GM23248 (cell line): Measurements from ENCODE around the gene KIAA1210. TPM values are rescaled to one million over a fixed set of nuclear protein-coding genes. Genes with fewer than 3 reads are reported as not detected.

ENCODE experiments used
- DNase-seq: peaks from one replicate; pipeline ENCODE4 v3.0.0-alpha.2; 2015
- H2AFZ ChIP-seq: fragments of 200-600 bp; sonication (generic); 2 replicates; pipeline ENCODE4 v1.6.1; 2016; ENCODE audit warnings: antibody characterized with exemption
- H3F3A ChIP-seq: fragments of 200-600 bp; sonication (generic); 2 replicates; pipeline ENCODE4 v1.6.1; 2016; ENCODE audit warnings: mild to moderate bottlenecking, antibody characterized with exemption, mixed run types; ENCODE audit not compliant: insufficient read depth
- H3K27ac ChIP-seq: fragments of 200-600 bp; sonication (generic); 2 replicates; pipeline ENCODE4 v1.5.1; 2016; ENCODE audit warnings: mild to moderate bottlenecking
- H3K27me3 ChIP-seq: fragments of 200-600 bp; sonication (generic); replicated peaks from 2 replicates; pipeline ENCODE4 v1.6.1; 2016; ENCODE audit warnings: mild to moderate bottlenecking; ENCODE audit not compliant: insufficient read depth
- H3K36me3 ChIP-seq: fragments of 200-600 bp; sonication (generic); 2 replicates; pipeline ENCODE4 v1.6.1; 2016; ENCODE audit warnings: low read depth, mild to moderate bottlenecking
- H3K4me1 ChIP-seq: fragments of 200-600 bp; sonication (generic); 2 replicates; pipeline ENCODE4 v1.6.1; 2016; ENCODE audit warnings: mild to moderate bottlenecking; ENCODE audit not compliant: insufficient read depth
- H3K4me2 ChIP-seq: fragments of 200-600 bp; sonication (generic); one replicate; pipeline ENCODE4 v1.6.1; 2016; ENCODE audit warnings: mild to moderate bottlenecking; ENCODE audit not compliant: unreplicated experiment
- H3K4me3 ChIP-seq: fragments of 200-600 bp; sonication (generic); 2 replicates; pipeline ENCODE4 v1.5.1; 2016; ENCODE audit warnings: mild to moderate bottlenecking
- H3K79me2 ChIP-seq: fragments of 200-600 bp; sonication (generic); 2 replicates; pipeline ENCODE4 v1.6.1; 2016; ENCODE audit warnings: mild to moderate bottlenecking; ENCODE audit not compliant: insufficient read depth
- H3K9ac ChIP-seq: fragments of 200-600 bp; sonication (generic); 2 replicates; pipeline ENCODE4 v1.6.1; 2016; ENCODE audit warnings: mild to moderate bottlenecking
- H3K9me2 ChIP-seq: fragments of 200-600 bp; sonication (generic); 2 replicates; pipeline ENCODE4 v1.6.1; 2016; ENCODE audit warnings: mixed run types, mild to moderate bottlenecking, moderate library complexity; ENCODE audit not compliant: insufficient read depth
- H3K9me3 ChIP-seq: fragments of 200-600 bp; sonication (generic); one replicate; pipeline ENCODE4 v1.6.1; 2017; ENCODE audit warnings: low read depth
- H4K20me1 ChIP-seq: fragments of 200-600 bp; sonication (generic); 2 replicates; pipeline ENCODE4 v1.6.0; 2016; ENCODE audit not compliant: insufficient read depth
- EZH2 ChIP-seq: fragments of 200-600 bp; sonication (generic); IDR thresholded peaks from 2 replicates; pipeline ENCODE4 v1.6.1; 2018; ENCODE audit warnings: antibody characterized with exemption, mild to moderate bottlenecking; ENCODE audit not compliant: insufficient read depth, poor library complexity, severe bottlenecking
- EZH2phosphoT487 ChIP-seq: fragments of 200-600 bp; sonication (generic); IDR thresholded peaks from 2 replicates; pipeline ENCODE4 v1.6.1; 2018; ENCODE audit warnings: antibody characterized with exemption, moderate library complexity, mild to moderate bottlenecking, low read depth; ENCODE audit not compliant: insufficient read depth
- WGBS, 2 experiments: methylation state at CpG; one replicate each; pipeline ENCODE4 v1.1.6; 2015 to 2017; ENCODE audit warnings: low lambda C conversion rate in 2 of 2, low coverage in 1 of 2; ENCODE audit errors: missing lambda C conversion rate in 2 of 2; 5-methylcytosine and 5-hydroxymethylcytosine counted together
- in situ Hi-C: fragments of 300-500 bp; cut with MboI; formaldehyde crosslinking; loops from 2 replicates; pipeline ENCODE4 v1.15.0; 2020
- polyA plus RNA-seq: library from polyadenylated mRNA; unstranded; fragments of >200 nt; fragmentation: Nextera tagmentation; extraction: Ambion mirVana; gene quantifications from 2 replicates; pipeline ENCODE4 v1.2.1, GENCODE V29; 2016
- total RNA-seq: library from RNA; depleted of rRNA; stranded (reverse); fragments of >200 nt; shearing (Covaris generic); gene quantifications from 2 replicates; pipeline ENCODE4 v1.2.3, GENCODE V29; 2014

KIAA1210 gene
- total and polyA plus RNA-seq, 2 experiments from 2014 or later, result not detected

- no peak for TF ChIP-seq EZH2phosphoT487
- no peak for TF ChIP-seq EZH2
- H3K27me3 ChIP-seq, result peaks cover 5% of the 10 kb centered on the region; the same call in 1 of the 2 replicates
- H3K79me2 ChIP-seq, result no peaks in the 10 kb centered on the region
- WGBS, 2 experiments, result 38 to 53% methylated on average over 1 of the region's 1 CpG
- H3K27ac ChIP-seq, result no peak overlapping the region
- peaks cover 1% of the 10 kb centered on the region; the same call in 1 of the 2 replicates for H3K4me1 ChIP-seq
- in situ Hi-C loops, result no loop called here
- no peaks in the 10 kb centered on the region for H3K9me3 ChIP-seq
- no peak overlapping the region for H3K9ac ChIP-seq
- H3K4me2 ChIP-seq, result no peak overlapping the region
- H2AFZ ChIP-seq, result no peak overlapping the region
- H3F3A ChIP-seq, result 0 out of 2 replicates have a peak, but pooled peaks cover 8% of the 10 kb centered on the region
- H3K36me3 ChIP-seq, result no peaks in the 10 kb centered on the region
- H4K20me1 ChIP-seq, result no peaks in the 10 kb centered on the region
- no peak for DNase-seq
- no peaks in the 10 kb centered on the region for H3K9me2 ChIP-seq
- no peak overlapping the region for H3K4me3 ChIP-seq
Observed at GRCh38 chrX:119090627-119091026, 37.0 kb downstream of the KIAA1210 start.

DNA sequence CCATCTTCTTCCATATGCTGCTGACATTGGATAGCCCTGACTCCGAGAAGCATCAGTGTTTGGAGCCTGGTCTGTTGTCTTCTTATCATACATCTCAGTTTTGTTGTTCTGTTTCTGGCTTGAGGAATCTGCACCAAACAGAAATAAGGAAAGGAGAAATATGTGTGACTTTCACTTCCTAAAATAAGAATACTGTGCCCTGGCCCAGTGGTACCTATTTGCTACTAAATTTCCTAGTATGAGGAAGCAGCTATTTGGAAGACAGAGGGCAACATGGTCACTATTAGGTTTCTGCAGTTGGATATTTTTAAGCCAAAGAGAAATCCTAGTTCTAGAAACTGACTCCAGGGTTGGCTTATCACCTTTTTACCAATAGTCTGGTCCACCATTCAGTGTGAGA, 38.0 kb downstream of the KIAA1210 start:
- DNase-seq, result no peak
- no peak overlapping the region for H2AFZ ChIP-seq
- no peaks in the 10 kb centered on the region for H3K4me1 ChIP-seq
- no peaks in the 10 kb centered on the region for H3K9me3 ChIP-seq
- H4K20me1 ChIP-seq, result no peaks in the 10 kb centered on the region
- peaks cover 5% of the 10 kb centered on the region; the same call in 1 of the 2 replicates for H3K27me3 ChIP-seq
- no peaks in the 10 kb centered on the region for H3K79me2 ChIP-seq
- no peak overlapping the region for H3K4me2 ChIP-seq
- WGBS, 2 experiments, result 58 to 87% methylated on average over 1 of the region's 1 CpG
- 0 out of 2 replicates have a peak, but pooled peaks cover under 1% of the 10 kb centered on the region for H3F3A ChIP-seq
- no peaks in the 10 kb centered on the region for H3K36me3 ChIP-seq
- H3K27ac ChIP-seq, result no peak overlapping the region
- H3K4me3 ChIP-seq, result no peak overlapping the region
- no peaks in the 10 kb centered on the region for H3K9me2 ChIP-seq
- TF ChIP-seq EZH2phosphoT487 (no peak), EZH2 (no peak)
- in situ Hi-C loops, result no loop called here
- H3K9ac ChIP-seq, result no peak overlapping the region

- Histone ChIP-seq H2AFZ (no peak overlapping the region), H3F3A (no peaks in the 10 kb centered on the region), H3K4me2 (no peak overlapping the region), H3K9me2 (no peaks in the 10 kb centered on the region), H3K36me3 (no peaks in the 10 kb centered on the region), H3K4me3 (no peak overlapping the region), H3K27ac (no peak overlapping the region), H3K9me3 (no peaks in the 10 kb centered on the region), H3K79me2 (no peaks in the 10 kb centered on the region), H3K4me1 (no peaks in the 10 kb centered on the region), H4K20me1 (no peaks in the 10 kb centered on the region), H3K9ac (no peak overlapping the region), H3K27me3 (peaks cover 5% of the 10 kb centered on the region; the same call in 1 of the 2 replicates)
- in situ Hi-C loops, result no loop called here
- TF ChIP-seq EZH2 (no peak), EZH2phosphoT487 (no peak)
- WGBS, 2 experiments, result 50 to 58% methylated on average over 1 of the region's 1 CpG
- DNase-seq, result no peak
Observed at GRCh38 chrX:119087121-119087520, 40.5 kb downstream of the KIAA1210 start.

DNA sequence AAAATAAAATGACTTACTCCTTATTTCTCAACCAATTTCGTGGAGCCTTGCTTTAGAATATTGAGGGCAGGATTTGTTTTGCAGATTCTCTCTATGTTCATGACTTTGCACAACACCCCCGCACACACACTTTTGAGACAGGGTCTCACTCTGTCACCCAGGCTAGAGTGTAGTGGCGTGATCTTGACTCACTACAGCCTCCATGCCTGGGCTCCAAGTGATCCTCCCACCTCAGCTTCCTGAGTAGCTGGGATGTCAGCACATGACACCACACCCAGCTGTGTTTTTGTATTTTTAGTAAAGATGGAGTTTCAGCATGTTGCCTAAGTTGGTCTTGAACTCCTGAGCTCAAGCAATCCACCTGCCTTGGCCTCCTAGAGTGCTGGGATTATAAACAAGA, 42.8 kb downstream of the KIAA1210 start:
- in situ Hi-C loops, result no loop called here
- H3K36me3 ChIP-seq, result no peaks in the 10 kb centered on the region
- H3K79me2 ChIP-seq, result no peaks in the 10 kb centered on the region
- no peak overlapping the region for H3K4me2 ChIP-seq
- no peak for TF ChIP-seq EZH2phosphoT487
- no peak for TF ChIP-seq EZH2
- no peaks in the 10 kb centered on the region for H3K9me3 ChIP-seq
- no peak overlapping the region for H3K9ac ChIP-seq
- no peak for DNase-seq
- H3K9me2 ChIP-seq, result no peaks in the 10 kb centered on the region
- no peaks in the 10 kb centered on the region for H3F3A ChIP-seq
- H3K27me3 ChIP-seq, result peaks cover 5% of the 10 kb centered on the region; the same call in 1 of the 2 replicates
- H3K27ac ChIP-seq, result no peak overlapping the region
- no peak overlapping the region for H2AFZ ChIP-seq
- H3K4me1 ChIP-seq, result no peaks in the 10 kb centered on the region
- no peak overlapping the region for H3K4me3 ChIP-seq
- 67 to 80% methylated on average over 3 of the region's 3 CpGs for WGBS, 2 experiments
- H4K20me1 ChIP-seq, result no peaks in the 10 kb centered on the region

DNA sequence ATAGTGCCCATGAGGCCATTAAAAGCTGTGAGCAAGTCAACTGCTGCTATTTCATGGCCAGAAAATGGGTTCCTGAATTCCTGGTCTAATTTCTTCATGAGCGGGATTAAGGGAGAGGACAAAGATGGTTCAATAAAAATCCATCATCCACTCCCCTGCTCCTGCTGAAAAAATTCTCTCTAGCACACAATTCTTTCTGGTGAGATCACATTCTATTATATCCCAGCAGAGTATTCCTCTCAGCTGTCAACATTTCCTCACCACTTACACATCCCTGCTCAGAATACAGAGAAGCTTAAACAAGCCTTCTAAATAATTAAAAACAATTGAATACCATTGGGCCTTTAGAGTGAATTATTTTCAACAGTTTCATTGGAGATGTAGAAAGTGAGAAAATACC, 45.3 kb downstream of the KIAA1210 start:
- no peak for DNase-seq
- in situ Hi-C loops, result no loop called here
- Histone ChIP-seq H3K4me2 (no peak overlapping the region), H4K20me1 (no peaks in the 10 kb centered on the region), H3K4me3 (no peak overlapping the region), H3K9me2 (no peaks in the 10 kb centered on the region), H3K79me2 (no peaks in the 10 kb centered on the region), H3K27ac (no peak overlapping the region), H3K36me3 (no peaks in the 10 kb centered on the region), H3K9ac (no peak overlapping the region), H3K4me1 (no peaks in the 10 kb centered on the region), H3K27me3 (no peaks in the 10 kb centered on the region), H3F3A (no peaks in the 10 kb centered on the region), H3K9me3 (no peaks in the 10 kb centered on the region), H2AFZ (no peak overlapping the region)
- WGBS, 2 experiments, result 5 to 18% methylated on average over 1 of the region's 1 CpG
- TF ChIP-seq EZH2phosphoT487, result no peak
- TF ChIP-seq EZH2, result no peak
